Ishikawa (cell line): Measurements from ENCODE around the gene CA14.

Experiments used
- CEBPB ChIP-seq: IDR thresholded peaks from 2 replicates; pipeline ENCODE4 v1.6.1; 2012
- CREB1 ChIP-seq: IDR thresholded peaks from 2 replicates; pipeline ENCODE4 v1.6.1; 2012; ENCODE audit warnings: low read depth
- EGR1 ChIP-seq: IDR thresholded peaks from 2 replicates; pipeline ENCODE4 v1.6.1; 2012
- EP300 ChIP-seq: IDR thresholded peaks from 2 replicates; pipeline ENCODE4 v1.6.1; 2012; ENCODE audit warnings: borderline replicate concordance
- FOXM1 ChIP-seq: IDR thresholded peaks from 2 replicates; pipeline ENCODE4 v1.6.1; 2012; ENCODE audit warnings: low read depth, borderline replicate concordance
- MAX ChIP-seq: IDR thresholded peaks from 2 replicates; pipeline ENCODE4 v1.6.1; 2012
- NFIC ChIP-seq: IDR thresholded peaks from 2 replicates; pipeline ENCODE4 v1.6.1; 2012
- RAD21 ChIP-seq: IDR thresholded peaks from 2 replicates; pipeline ENCODE4 v1.6.1; 2012; ENCODE audit warnings: low read depth
- REST ChIP-seq: IDR thresholded peaks from 2 replicates; pipeline ENCODE4 v1.6.1; 2012; ENCODE audit warnings: low read depth, mild to moderate bottlenecking
- TAF1 ChIP-seq: IDR thresholded peaks from 2 replicates; pipeline ENCODE4 v1.6.1; 2012; ENCODE audit warnings: low read depth, mild to moderate bottlenecking
- TCF12 ChIP-seq: IDR thresholded peaks from 2 replicates; pipeline ENCODE4 v1.6.1; 2012; ENCODE audit warnings: low read depth
- TEAD4 ChIP-seq: IDR thresholded peaks from 2 replicates; pipeline ENCODE4 v1.6.1; 2012
- USF1 ChIP-seq: IDR thresholded peaks from 2 replicates; pipeline ENCODE4 v1.6.1; 2012
- YY1 ChIP-seq: IDR thresholded peaks from 2 replicates; pipeline ENCODE4 v1.6.1; 2012; ENCODE audit warnings: low read depth
- ZBTB7A ChIP-seq: IDR thresholded peaks from 2 replicates; pipeline ENCODE4 v1.6.1; 2012; ENCODE audit warnings: low read depth

The CA14 gene

GRCh38 chr1:150288382-150288781, 30.8 kb downstream of the CA14 start:
- TF ChIP-seq EGR1 (no peak), EP300 (no peak), USF1 (no peak), YY1 (no peak), REST (no peak), MAX (no peak), ZBTB7A (no peak), TAF1 (no peak), FOXM1 (no peak), TCF12 (no peak), CEBPB (no peak), NFIC (no peak), TEAD4 (no peak), CREB1 (no peak)

- TF ChIP-seq TCF12 (no peak), MAX (no peak), YY1 (no peak), CREB1 (no peak), EP300 (no peak), TAF1 (no peak), CEBPB (no peak), TEAD4 (no peak), USF1 (no peak), NFIC (no peak), ZBTB7A (no peak), RAD21 (no peak), FOXM1 (no peak), REST (no peak), EGR1 (no peak)
Observed at GRCh38 chr1:150288822-150289221, 31.2 kb downstream of the CA14 start.

- TF ChIP-seq EP300: no peak
- no peak for TF ChIP-seq REST
- peak; percentile 78 for TF ChIP-seq TAF1
- TF ChIP-seq TEAD4: no peak
- peak; percentile 67 for TF ChIP-seq CREB1
- no peak for TF ChIP-seq EGR1
- no peak for TF ChIP-seq USF1
- TF ChIP-seq YY1: 0 out of 2 replicates have a peak, but pooled peaks have one; percentile 9
- TF ChIP-seq MAX: peak; percentile 73
- TF ChIP-seq FOXM1: no peak
Observed at GRCh38 chr1:150293433-150294253, 36.1 kb downstream of the CA14 start, which contains the start of gene MRPS21. Gene MRPS21, plus strand, starts transcription at chr1:150293861. Its CDS starts 506 bp downstream, at chr1:150294367.

- TF ChIP-seq TCF12 (no peak), CREB1 (no peak), CEBPB (no peak), MAX (no peak), YY1 (no peak), TEAD4 (no peak), ZBTB7A (no peak), REST (no peak), TAF1 (no peak), EGR1 (no peak), USF1 (no peak), NFIC (no peak), EP300 (no peak), RAD21 (no peak), FOXM1 (no peak)
Observed at GRCh38 chr1:150295476-150295875, 37.9 kb downstream of the CA14 start.
